ENCODE results near the gene MSMO1.

- TF ChIP-seq CTCF (IDR thresholded peaks at IDR 0.05) (no peak), POLR2A (IDR thresholded peaks at IDR 0.05) (no peak)
These were observed 2.6 kb upstream of the MSMO1 start for GRCh38 chr4:165324918-165325304.

Data from heart left ventricle (tissue), 13 donors.